Activated CD8-positive, alpha-beta memory T cell treated with anti-CD3 and anti-CD28 coated beads for 1 hour (primary cell): ENCODE results near the gene TAS2R30.
"Not testable (repeated sequence)": the region's sequence is repeated elsewhere in the genome, so short reads cannot be mapped to it uniquely, and the experiment has no call there.

Experiments
- DNase-seq, 2 donors: peaks; one replicate each; pipeline ENCODE4 v3.0.0-alpha.2; 2020; ENCODE audit warnings: low read depth in 1 of 2; ENCODE audit errors: extremely low read depth in 1 of 2

Gene TAS2R30

DNA sequence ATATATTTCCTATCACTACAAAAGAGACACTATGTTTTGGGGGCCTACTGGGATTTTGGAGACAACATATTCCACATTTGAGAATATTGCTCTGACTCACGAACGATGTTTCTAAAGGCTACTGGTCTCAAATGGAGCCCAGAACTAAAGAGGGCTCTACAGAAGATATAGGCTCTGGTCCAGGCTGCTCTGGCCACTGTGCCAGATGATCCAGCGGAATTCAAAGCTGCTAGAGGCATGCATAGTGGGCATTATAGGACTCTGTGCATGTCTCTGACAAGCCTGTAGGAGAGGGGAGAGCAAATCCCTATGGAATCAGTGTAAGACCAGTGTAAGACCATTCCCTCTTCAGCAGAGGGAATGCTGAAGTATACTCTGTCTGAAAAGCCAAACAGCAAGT, 4.1 kb downstream of the TAS2R30 start:
- no peak for DNase-seq

DNA sequence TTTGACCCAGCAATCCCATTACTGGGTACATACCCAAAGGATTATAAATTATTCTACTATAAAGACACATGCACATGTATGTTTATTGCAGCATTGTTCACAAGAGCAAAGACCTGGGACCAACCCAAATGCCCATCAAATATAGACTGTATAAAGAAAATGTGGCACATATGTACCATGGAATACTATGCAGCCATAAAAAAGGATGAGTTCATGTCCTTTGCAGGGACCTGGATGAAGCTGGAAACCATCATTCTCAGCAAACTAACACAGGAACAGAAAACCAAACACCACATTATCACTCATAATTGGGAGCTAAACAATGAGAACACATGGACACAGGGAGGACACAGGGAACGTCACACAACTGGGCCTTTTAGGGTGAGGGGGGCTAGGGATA, 20.3 kb downstream of the TAS2R30 start:
- DNase-seq = not testable (repeated sequence)

DNA sequence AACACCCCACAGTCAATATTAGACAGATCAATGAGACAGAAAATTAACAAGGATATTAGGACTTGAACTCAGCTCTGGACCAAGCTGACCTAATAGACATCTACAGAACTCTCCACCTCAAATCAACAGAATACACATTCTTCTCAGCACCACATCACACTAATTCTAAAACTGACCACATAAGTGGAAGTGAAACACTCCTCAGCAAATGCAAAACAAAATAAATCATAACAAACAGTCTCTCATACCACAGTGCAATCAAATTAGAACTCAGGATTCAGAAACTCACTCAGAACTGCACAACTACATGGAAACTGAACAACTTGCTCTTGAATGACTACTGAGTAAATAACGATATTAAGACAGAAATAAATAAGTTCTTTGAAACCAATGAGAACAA, 23.2 kb downstream of the TAS2R30 start:
- not testable (repeated sequence) for DNase-seq

DNA sequence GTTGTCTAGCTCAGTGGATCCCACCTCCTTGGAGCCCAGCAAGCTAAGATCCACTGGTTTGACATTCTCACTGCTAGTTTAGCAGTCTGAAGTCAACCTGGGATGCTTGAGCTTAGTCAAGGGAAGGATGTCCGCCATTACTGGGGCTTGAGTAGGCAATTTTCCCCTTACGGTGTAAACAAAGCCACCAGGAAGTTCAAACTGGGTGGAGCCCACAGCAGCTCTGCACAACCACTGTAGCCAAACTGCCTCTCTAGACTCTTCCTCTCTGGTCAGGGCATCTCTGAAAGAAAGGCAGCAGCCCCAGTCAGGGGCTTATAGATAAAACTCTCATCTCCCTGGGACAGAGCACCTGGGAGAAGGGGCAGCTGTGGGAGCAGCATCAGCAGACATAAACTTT, 25.6 kb downstream of the TAS2R30 start:
- DNase-seq = no peak

DNA sequence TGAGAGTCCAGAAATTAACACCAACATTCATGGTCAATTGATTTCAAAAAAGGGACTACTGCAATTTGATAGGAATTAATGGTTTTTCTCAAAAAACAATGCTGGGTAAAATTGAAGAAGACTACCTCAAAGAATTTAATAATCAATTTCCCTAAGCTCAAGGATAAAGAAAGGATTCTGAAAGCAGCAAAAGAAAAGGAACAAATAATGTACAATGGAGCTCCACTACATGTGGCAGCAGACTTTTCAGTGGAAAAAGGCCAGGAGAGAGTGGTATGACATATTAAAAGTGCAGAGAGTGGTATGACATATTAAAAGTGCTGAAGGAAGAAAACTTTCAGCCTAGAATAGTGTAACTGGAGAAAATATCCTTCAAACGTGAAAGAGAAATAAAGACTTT, 26.7 kb downstream of the TAS2R30 start:
- DNase-seq = no peak

DNA sequence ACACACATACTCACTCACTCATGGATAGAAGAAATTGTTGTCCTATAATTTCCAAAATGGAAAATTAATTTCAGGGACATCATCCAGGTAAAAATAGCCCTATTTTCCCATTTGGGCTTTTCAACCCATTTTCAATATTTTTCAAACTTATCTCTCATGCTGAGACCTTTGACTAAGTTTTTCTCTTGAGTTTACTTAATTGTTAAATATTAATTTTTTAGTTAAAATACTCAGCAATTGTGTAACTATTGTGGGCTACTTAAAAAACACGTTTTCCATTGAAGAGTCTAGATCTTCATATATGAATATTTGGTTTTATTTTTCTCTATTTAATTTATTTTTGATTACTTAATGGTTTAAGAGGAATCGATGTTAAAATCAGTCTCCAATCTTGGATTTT, 28.2 kb downstream of the TAS2R30 start:
- DNase-seq = no peak

DNA sequence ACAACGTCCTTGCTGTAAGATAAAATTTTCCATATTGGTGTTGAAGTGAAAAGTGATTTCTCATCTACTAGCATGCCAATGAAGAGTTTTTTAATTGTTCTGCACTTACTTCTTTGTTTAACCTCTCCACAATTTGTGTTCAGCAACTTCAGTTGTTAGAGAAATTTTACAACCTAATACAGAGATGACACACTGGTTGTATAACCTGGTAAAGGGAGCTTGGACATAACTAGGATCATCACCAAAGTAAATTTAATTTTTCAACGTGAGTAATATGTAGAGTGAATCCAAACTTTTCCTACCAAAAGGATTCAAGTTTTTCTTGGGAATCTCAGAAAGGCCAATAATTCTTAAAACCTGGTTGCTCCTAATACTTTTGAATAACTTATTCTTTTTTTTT, 28.9 kb downstream of the TAS2R30 start:
- DNase-seq = no peak

DNA sequence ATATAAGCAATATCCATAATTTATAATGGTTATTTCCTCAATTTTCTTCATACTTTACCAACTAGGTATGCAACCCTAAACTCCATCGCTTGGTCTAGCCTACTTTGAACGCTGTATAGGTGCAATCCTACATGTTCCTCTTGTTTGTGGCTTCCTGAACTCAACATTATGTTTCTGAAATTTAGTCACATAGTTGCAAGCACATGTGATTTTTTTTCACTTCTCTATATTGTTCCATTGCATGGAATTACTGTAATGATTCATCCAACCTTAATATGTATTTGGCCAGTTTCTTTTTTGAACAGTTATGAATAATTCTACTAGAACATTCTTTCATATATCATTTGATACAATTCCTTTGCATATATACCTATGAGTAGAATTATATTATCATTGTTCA, 39.5 kb downstream of the TAS2R30 start:
- DNase-seq = not testable (repeated sequence)

DNA sequence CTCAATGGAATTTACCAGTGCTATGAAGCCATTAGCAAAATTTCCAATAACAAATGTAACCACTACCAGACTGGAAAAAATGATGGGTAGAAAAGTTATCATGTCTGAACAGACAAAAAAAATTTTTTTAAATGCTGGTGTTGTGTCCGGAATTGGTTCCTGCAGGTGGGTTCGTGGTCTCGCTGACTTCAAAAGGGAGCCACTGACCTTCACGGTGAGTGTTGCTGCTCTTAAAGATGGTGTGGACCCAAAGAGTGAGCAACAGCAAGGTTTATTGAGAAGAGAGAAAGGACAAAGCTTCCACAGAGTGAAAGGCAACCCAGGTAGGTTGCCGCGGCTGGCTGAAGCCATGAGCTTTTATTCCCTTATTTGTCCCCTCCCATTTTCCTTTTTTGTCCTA, 42.3 kb downstream of the TAS2R30 start, which contains the start of gene TAS2R43:
Gene TAS2R43, minus strand, starts transcription at position 186 of the 400 bp plus-strand sequence. Its CDS starts 84 bp downstream, at position 102.
- no peak for DNase-seq

DNA sequence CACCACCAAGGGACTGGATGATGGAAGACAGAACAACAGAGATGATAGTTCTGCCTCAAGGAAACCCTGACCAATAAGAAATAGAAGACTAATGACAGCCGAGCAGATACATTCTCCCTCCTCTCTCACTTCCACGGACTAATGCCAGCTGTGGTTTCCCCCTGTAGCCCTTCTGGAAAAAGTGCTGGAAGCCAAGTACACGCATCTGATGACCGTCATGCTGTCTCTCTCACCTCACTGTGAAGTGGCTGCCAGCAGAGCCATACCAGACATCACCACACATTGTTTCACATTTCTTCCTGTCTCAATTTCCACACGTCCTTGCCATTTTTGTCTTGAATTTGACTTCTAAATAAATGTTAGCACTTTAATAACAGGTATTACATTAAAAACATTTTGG, 45.2 kb downstream of the TAS2R30 start:
- no peak for DNase-seq

DNA sequence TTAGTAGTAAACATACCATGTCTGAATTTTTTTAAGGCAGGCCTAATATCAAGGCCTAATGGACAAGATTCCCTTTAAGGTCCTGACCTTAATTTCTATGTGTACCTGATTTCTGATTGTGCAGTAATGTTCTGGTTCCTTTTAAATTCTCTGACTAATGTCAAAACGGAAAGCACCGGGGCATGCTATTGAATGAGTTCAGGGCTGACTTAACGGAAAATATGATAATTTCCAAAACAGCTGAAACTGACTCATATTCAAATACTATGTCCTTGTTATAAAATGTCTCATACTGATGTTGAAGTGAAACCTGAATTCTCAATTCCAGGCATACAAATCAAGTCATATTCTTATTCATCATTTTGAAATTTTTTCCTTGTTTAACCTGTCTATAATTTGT, 49.0 kb downstream of the TAS2R30 start:
- DNase-seq = no peak
